ENCODE results near the gene CTAGE9.
"Not testable (repeated sequence)": the region's sequence is repeated elsewhere in the genome, so short reads cannot be mapped to it uniquely, and the experiment has no call there.

CTAGE9 gene

GRCh38 chr6:131710917-131711316, at the start of gene CTAGE9:
Gene CTAGE9, minus strand, starts transcription at chr6:131711017. Its CDS starts 0 bp downstream, at chr6:131711017.
- not testable (repeated sequence) for DNase-seq (ENCODE audit: low read depth)

DNA sequence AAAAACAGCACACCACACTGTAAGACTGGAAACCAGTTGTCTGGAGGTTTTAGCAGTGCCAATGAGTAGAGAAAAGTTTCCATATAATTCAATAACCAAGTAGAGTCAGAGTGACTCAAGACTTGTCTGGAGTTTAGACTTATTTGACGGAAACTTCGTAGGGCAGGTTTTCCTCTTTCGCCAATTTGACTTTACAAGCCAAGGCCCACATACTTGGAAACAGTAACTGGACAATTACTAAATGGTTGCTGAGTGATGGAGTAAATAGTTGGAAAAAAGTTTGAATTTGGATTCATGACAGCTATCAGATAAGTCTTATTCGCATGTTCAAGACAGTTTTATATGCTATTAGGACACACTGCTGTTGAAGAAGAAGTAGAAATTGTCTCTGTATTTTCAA, 48.1 kb upstream of the CTAGE9 start:
- no peak overlapping the region for H3K4me3 ChIP-seq (ENCODE audit: low read length)
- DNase-seq (ENCODE audit: low read depth), result no peak
- TF ChIP-seq CTCF (IDR thresholded peaks at IDR 0.05; ENCODE audit: insufficient read depth, low read depth, low read length, missing control alignments), result no peak

More at GRCh38 chr6:131710917-131711316, at the start of gene CTAGE9:
- not testable (repeated sequence) for H3K4me3 ChIP-seq (ENCODE audit: low read length)

- TF ChIP-seq CTCF (IDR thresholded peaks at IDR 0.05; ENCODE audit: insufficient read depth, low read depth, low read length, missing control alignments), result no peak
- no peak overlapping the region for H3K4me3 ChIP-seq (ENCODE audit: low read length)
- DNase-seq (ENCODE audit: low read depth), result no peak
Observed at GRCh38 chr6:131756039-131756438, 45.2 kb upstream of the CTAGE9 start.

DNA sequence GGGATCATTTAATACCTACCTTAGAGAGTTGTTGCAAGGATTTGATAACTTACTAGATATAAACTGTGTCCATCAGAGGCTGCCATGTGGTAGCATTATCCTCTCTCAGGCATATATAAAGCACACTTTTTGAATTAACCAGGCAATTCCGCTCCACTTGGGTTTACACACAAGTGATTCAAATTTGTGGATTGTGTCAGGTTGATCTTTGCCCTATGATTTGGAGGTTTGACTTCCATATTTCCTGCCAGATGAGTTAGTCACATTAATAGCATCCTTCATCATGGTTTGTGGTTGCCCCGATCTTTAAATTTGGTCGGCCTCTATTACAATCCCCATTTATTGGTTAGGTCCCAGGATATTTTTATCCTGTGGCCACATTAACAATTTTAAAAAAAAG, 44.8 kb upstream of the CTAGE9 start:
- no peak for DNase-seq (ENCODE audit: low read depth)
- TF ChIP-seq CTCF (IDR thresholded peaks at IDR 0.05; ENCODE audit: insufficient read depth, low read depth, low read length, missing control alignments), result no peak
- no peak overlapping the region for H3K4me3 ChIP-seq (ENCODE audit: low read length)

DNA sequence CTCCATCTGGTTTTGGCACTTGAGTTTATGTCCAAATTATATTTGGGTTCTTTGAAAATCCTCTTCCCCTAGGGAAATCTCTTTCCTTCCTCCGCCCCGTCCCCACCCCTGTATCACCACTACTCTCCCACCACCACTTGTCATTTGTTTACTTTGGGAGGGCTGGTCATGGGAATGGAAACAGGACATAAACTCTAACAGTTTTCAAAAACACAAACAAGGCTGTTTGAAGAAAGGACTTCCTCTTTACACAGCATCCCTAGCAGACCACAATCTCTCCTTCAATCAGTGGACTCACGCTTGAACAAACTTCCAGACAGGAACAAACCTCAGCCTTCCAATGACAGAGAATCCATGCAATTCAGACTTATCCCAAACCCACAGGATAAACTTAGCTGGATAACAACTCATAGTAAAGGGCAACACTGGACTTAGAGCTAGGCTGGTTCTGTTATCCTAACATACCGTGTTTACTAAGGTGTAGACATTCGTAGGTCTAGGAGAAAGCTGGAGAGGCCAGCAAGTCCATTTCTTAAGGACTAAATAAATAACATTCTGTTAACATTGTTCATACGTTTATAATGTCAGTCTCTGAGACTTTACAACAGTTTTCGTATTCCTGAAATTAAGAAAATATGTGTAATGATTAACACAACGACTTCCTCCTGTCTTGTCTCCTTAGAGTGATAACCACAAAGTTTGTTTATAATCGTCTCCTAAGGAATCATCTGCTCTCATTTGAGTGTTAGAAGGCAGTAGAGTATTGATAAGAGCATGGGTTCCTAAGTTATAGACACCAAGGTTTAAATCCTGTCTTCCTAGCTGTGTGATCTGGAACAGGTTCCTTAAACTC, 44.1 kb upstream of the CTAGE9 start:
- DNase-seq (ENCODE audit: low read depth), result no peak
- TF ChIP-seq CTCF (IDR thresholded peaks at IDR 0.05; ENCODE audit: insufficient read depth, low read depth, low read length, missing control alignments), result no peak
- no peak overlapping the region for H3K4me3 ChIP-seq (ENCODE audit: low read length)

- H3K4me3 ChIP-seq (ENCODE audit: low read length), result no peak overlapping the region
- TF ChIP-seq CTCF (IDR thresholded peaks at IDR 0.05; ENCODE audit: insufficient read depth, low read depth, low read length, missing control alignments), result no peak
- no peak for DNase-seq (ENCODE audit: low read depth)
Observed at GRCh38 chr6:131754088-131754487, 43.3 kb upstream of the CTAGE9 start.

DNA sequence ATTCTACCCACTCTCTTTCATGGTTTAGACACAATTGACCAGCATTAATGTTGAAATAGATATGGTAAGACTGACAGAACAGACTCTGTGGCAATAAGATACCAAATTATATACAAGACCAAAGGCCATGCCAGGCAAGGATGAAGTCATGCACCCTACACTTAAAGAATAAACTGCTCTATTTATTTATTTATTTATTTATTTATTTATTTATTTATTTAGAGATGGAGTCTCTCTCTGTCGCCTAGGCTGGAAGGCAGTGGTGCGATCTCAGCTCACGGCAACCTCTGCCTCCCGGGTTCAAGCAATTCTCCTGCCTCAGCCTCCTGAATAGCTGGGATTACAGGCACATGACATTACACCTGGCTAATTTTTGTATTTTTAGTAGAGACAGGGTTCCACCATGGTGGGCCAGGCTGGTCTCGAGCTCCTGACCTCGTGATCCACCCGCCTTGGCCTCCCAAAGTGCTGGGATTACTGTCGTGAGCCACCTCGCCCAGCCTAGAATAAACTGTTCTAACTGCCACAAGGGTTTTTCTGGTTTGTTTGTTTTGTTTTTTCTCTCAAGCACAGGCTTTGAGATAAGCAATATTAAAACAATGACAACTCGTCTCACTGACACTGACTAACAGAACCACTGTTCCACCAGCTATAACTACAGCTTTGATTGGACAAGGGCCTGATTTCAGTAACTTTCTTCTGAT, 40.3 kb upstream of the CTAGE9 start:
- not testable (repeated sequence) for H3K4me3 ChIP-seq (ENCODE audit: low read length); DNase-seq (ENCODE audit: low read depth)

- no peak for TF ChIP-seq CTCF (IDR thresholded peaks at IDR 0.05; ENCODE audit: insufficient read depth, low read depth, low read length, missing control alignments)
- DNase-seq (ENCODE audit: low read depth), result no peak
- H3K4me3 ChIP-seq (ENCODE audit: low read length), result no peak overlapping the region
Observed at GRCh38 chr6:131749023-131749422, 38.2 kb upstream of the CTAGE9 start.
